IMR-90 (cell line): Measurements from ENCODE around the gene LRRC4C. TPM values are rescaled to one million over a fixed set of nuclear protein-coding genes. Genes with fewer than 3 reads are reported as not detected.

Source experiments
- ATAC-seq: fragments of 200-7000 bp; cut with Tn5 transposase; 2 replicates; pipeline ENCODE4 v1.9.1; 2020; ENCODE audit warnings: low read depth, mild to moderate bottlenecking, moderate library complexity
- BruUV-seq: library from RNA; stranded (reverse); fragments of 400-500 nt; replicated peaks from 2 replicates; lab custom pipeline; 2021; lab: Mats Ljungman, UMichigan
- CTCF ChIA-PET: fragments of 300-600 bp; formaldehyde crosslinking; extraction: SDS; loops from one replicate; lab custom pipeline; 2021; ENCODE audit warnings: antibody characterized with exemption; lab: Yijun Ruan, JAX
- POLR2A ChIA-PET: fragments of 300-600 bp; sonication (Branson Sonifier 250); formaldehyde crosslinking; loops from one replicate; lab custom pipeline; 2022; ENCODE audit warnings: antibody characterized with exemption; ENCODE audit not compliant: unreplicated experiment; lab: Charles Lee
- DNase-seq: peaks from one replicate; pipeline ENCODE4 v3.0.0; 2013
- H2AFZ ChIP-seq: replicated peaks from 2 replicates; pipeline ENCODE3; 2013; ENCODE audit warnings: low read length, mild to moderate bottlenecking; ENCODE audit not compliant: poor library complexity
- H2AK5ac ChIP-seq: 2 replicates; pipeline ENCODE4 v1.6.1; 2013; ENCODE audit warnings: low read depth, low read length, inconsistent platforms
- H2AK9ac ChIP-seq: replicated peaks from 2 replicates; pipeline ENCODE3; 2013; ENCODE audit warnings: mild to moderate bottlenecking, low read depth, low read length, moderate library complexity; ENCODE audit not compliant: poor library complexity
- H2BK120ac ChIP-seq: 2 replicates; pipeline ENCODE4 v1.6.1; 2013; ENCODE audit warnings: low read depth, low read length, inconsistent platforms
- H2BK15ac ChIP-seq: 3 replicates; pipeline ENCODE4 v1.6.1; 2013; ENCODE audit warnings: low read depth, low read length, inconsistent platforms
- H2BK20ac ChIP-seq: 2 replicates; pipeline ENCODE4 v1.6.1; 2013; ENCODE audit warnings: low read depth, mild to moderate bottlenecking, inconsistent platforms, low read length, moderate library complexity
- H2BK5ac ChIP-seq: 2 replicates; pipeline ENCODE4 v1.6.1; 2013; ENCODE audit warnings: mild to moderate bottlenecking, low read depth, low read length, inconsistent platforms; ENCODE audit not compliant: poor library complexity, severe bottlenecking
- H3K14ac ChIP-seq: replicated peaks from 2 replicates; pipeline ENCODE4 v1.6.1; 2013; ENCODE audit warnings: low read depth, low read length, inconsistent platforms
- H3K18ac ChIP-seq: 2 replicates; pipeline ENCODE4 v1.6.1; 2013; ENCODE audit warnings: low read depth, low read length, control low read depth
- H3K23ac ChIP-seq: 2 replicates; pipeline ENCODE4 v1.6.1; 2013; ENCODE audit warnings: low read depth, low read length, inconsistent platforms
- H3K27ac ChIP-seq: 2 replicates; pipeline ENCODE4 v1.5.1; 2013; ENCODE audit warnings: mild to moderate bottlenecking, control low read depth, low read length; ENCODE audit not compliant: insufficient read depth
- H3K27me3 ChIP-seq: 2 replicates; pipeline ENCODE4 v1.6.1; 2013; ENCODE audit warnings: low read length; ENCODE audit not compliant: control insufficient read depth, insufficient read depth
- H3K36me3 ChIP-seq: 2 replicates; pipeline ENCODE4 v1.6.1; 2013; ENCODE audit warnings: low read length, mixed read lengths; ENCODE audit not compliant: control insufficient read depth, insufficient read depth
- H3K4ac ChIP-seq: 2 replicates; pipeline ENCODE4 v1.6.1; 2013; ENCODE audit warnings: low read depth, low read length, inconsistent platforms
- H3K4me1 ChIP-seq: 2 replicates; pipeline ENCODE4 v1.6.1; 2013; ENCODE audit warnings: low read length, mixed read lengths; ENCODE audit not compliant: control insufficient read depth, insufficient read depth
- H3K4me2 ChIP-seq: 2 replicates; pipeline ENCODE4 v1.6.1; 2013; ENCODE audit warnings: low read depth, mild to moderate bottlenecking, control low read depth, low read length, moderate library complexity
- H3K4me3 ChIP-seq: 2 replicates; pipeline ENCODE4 v1.5.1; 2013; ENCODE audit warnings: low read depth, mild to moderate bottlenecking, control low read depth, low read length, moderate library complexity; ENCODE audit not compliant: insufficient read depth
- H3K56ac ChIP-seq: 2 replicates; pipeline ENCODE4 v1.6.1; 2013; ENCODE audit warnings: low read length, inconsistent platforms; ENCODE audit not compliant: insufficient read depth; ENCODE audit errors: extremely low read depth
- H3K79me1 ChIP-seq, 2 experiments: 2 replicates each; pipeline ENCODE4 v1.6.1; 2013; ENCODE audit warnings: low read length in 2 of 2, inconsistent platforms in 1 of 2, low read depth in 1 of 2
- H3K9ac ChIP-seq: 2 replicates; pipeline ENCODE4 v1.6.1; 2013; ENCODE audit warnings: low read depth, low read length, control low read depth
- H3K9me1 ChIP-seq: 2 replicates; pipeline ENCODE4 v1.6.1; 2013; ENCODE audit warnings: low read length, inconsistent platforms; ENCODE audit not compliant: insufficient read depth
- H3K9me3 ChIP-seq: 2 replicates; pipeline ENCODE4 v1.6.1; 2013; ENCODE audit warnings: low read length; ENCODE audit not compliant: control insufficient read depth, insufficient read depth
- H4K20me1 ChIP-seq: 2 replicates; pipeline ENCODE4 v1.6.1; 2013; ENCODE audit warnings: low read length, inconsistent platforms; ENCODE audit not compliant: insufficient read depth
- H4K5ac ChIP-seq: 2 replicates; pipeline ENCODE4 v1.6.1; 2013; ENCODE audit warnings: mild to moderate bottlenecking, low read depth, low read length, control low read depth
- H4K8ac ChIP-seq, 2 experiments: 2 replicates each; pipeline ENCODE4 v1.6.1; 2013; ENCODE audit warnings: low read depth in 2 of 2, low read length in 2 of 2, control low read depth in 1 of 2, inconsistent platforms in 1 of 2
- H4K91ac ChIP-seq: 2 replicates; pipeline ENCODE4 v1.6.1; 2013; ENCODE audit warnings: low read depth, low read length, inconsistent platforms; ENCODE audit not compliant: insufficient read depth
- MAFK ChIP-seq: IDR thresholded peaks from 2 replicates; pipeline ENCODE4 v1.6.1; 2012; ENCODE audit warnings: low read depth, low read length, improper control_type of control experiment
- MXI1 ChIP-seq: IDR thresholded peaks from 2 replicates; pipeline ENCODE4 v1.6.1; 2012; ENCODE audit warnings: low read depth, mild to moderate bottlenecking, low read length, moderate library complexity, borderline replicate concordance
- NFE2L2 ChIP-seq: fragments of 150-350 bp; IDR thresholded peaks from 2 replicates; pipeline ENCODE4 v1.6.1; 2016; ENCODE audit warnings: low read depth, mild to moderate bottlenecking, low read length
- RAD21 ChIP-seq: IDR thresholded peaks from 2 replicates; pipeline ENCODE4 v1.6.1; 2012; ENCODE audit warnings: low read length, improper control_type of control experiment
- WGBS, 2 experiments: methylation state at CpG; one replicate each; pipeline versions ENCODE4 v1.1.5 to v1.1.7; 2013; ENCODE audit warnings: missing lambda C conversion rate in 2 of 2; ENCODE audit not compliant: insufficient read length in 1 of 2; ENCODE audit errors: extremely low coverage in 2 of 2; 5-methylcytosine and 5-hydroxymethylcytosine counted together
- dilution Hi-C: fragments of 300-500 bp; cut with HindIII; formaldehyde crosslinking; loops from one replicate; pipeline ENCODE4 v1.14.3; 2018; ENCODE audit warnings: low sequenced_read_pairs; ENCODE audit not compliant: unreplicated experiment
- in situ Hi-C: fragments of 300-500 bp; cut with MboI; formaldehyde crosslinking; loops from 3 replicates; pipeline ENCODE4 v1.14.3; 2019; ENCODE audit warnings: low sequenced_read_pairs, inconsistent platforms, mixed read lengths
- intact Hi-C: fragments of 100-400 bp; cut with micrococcal nuclease; formaldehyde crosslinking; loops from 2 replicates; pipeline ENCODE4 v1.10.0; 2022
- polyA plus RNA-seq, 3 experiments: library from polyadenylated mRNA; depleted of rRNA; stranded (reverse); fragments of >200 nt; gene quantifications; 2 replicates each; pipeline ENCODE4 v1.2.3, GENCODE V29; 2012; ENCODE audit warnings: low replicate concordance in 1 of 3
- total RNA-seq: library from RNA; depleted of rRNA; stranded (reverse); fragments of >200 nt; gene quantifications from 2 replicates; pipeline ENCODE4 v1.2.3, GENCODE V29; 2012
- TF ChIP-seq, protein P1 (sequence below): conservative IDR thresholded peaks from 2 replicates; pipeline ENCODE4 v1.5.1; 2012; ENCODE audit warnings: mild to moderate bottlenecking, low read depth, low read length, improper control_type of control experiment

Gene LRRC4C
- total and polyA plus RNA-seq, 2 of the 4 experiments (the other 2 are of a cell fraction) = under 0.01 to 0.03 TPM

DNA sequence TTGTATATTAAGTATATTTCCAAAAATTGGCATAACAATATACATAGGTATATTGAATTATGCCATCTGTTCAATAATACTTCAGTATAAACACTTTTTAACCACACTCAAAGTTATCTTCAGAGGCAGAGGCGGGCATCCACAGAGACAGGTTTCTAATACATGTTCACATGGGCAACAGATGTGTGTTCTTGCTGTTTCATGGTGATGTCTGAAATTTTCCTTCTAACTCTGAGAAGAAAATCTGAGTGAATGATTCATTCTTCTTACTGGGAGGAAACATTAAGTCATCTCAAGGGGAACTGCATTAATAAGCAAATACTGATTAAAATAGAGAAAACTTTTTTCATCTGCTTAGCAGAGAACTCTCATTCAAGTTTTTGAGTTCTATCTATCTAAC is 1074.5 kb downstream of the LRRC4C start:
- H4K8ac ChIP-seq = no peak overlapping the region
- H3K4ac ChIP-seq = no peak overlapping the region
- no peak overlapping the region for H3K14ac ChIP-seq
- no peaks in the 10 kb centered on the region for H3K79me1 ChIP-seq
- ChIA-PET POLR2A (no interaction called here), CTCF (no interaction called here)
- no peak overlapping the region for H3K9ac ChIP-seq
- intact Hi-C loops (no loop called here), in situ Hi-C loops (no loop called here), dilution Hi-C loops (no loop called here)
- H2BK120ac ChIP-seq = no peak overlapping the region
- no peak overlapping the region for H3K27ac ChIP-seq
- DNase-seq = peak; percentile 79
- H3K4me3 ChIP-seq = no peak overlapping the region
- H4K20me1 ChIP-seq = no peaks in the 10 kb centered on the region
- H3K9me3 ChIP-seq = no peaks in the 10 kb centered on the region
- H3K18ac ChIP-seq = no peak overlapping the region
- ATAC-seq = 0 out of 2 replicates have a peak, but pooled peaks have one; percentile 17
- H3K4me1 ChIP-seq = no peaks in the 10 kb centered on the region
- no peak overlapping the region for H4K5ac ChIP-seq
- H3K56ac ChIP-seq = no peak overlapping the region
- no TSS peak for BruUV-seq
- peak; percentile 91 for TF ChIP-seq NFE2L2
- no peak for TF ChIP-seq RAD21
- TF ChIP-seq MXI1 = no peak
- TF ChIP-seq, protein P1, sequence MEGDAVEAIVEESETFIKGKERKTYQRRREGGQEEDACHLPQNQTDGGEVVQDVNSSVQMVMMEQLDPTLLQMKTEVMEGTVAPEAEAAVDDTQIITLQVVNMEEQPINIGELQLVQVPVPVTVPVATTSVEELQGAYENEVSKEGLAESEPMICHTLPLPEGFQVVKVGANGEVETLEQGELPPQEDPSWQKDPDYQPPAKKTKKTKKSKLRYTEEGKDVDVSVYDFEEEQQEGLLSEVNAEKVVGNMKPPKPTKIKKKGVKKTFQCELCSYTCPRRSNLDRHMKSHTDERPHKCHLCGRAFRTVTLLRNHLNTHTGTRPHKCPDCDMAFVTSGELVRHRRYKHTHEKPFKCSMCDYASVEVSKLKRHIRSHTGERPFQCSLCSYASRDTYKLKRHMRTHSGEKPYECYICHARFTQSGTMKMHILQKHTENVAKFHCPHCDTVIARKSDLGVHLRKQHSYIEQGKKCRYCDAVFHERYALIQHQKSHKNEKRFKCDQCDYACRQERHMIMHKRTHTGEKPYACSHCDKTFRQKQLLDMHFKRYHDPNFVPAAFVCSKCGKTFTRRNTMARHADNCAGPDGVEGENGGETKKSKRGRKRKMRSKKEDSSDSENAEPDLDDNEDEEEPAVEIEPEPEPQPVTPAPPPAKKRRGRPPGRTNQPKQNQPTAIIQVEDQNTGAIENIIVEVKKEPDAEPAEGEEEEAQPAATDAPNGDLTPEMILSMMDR = no peak
- TF ChIP-seq MAFK = peak; percentile 38; the same call in 1 of the 2 replicates
- H3K27me3 ChIP-seq = no peaks in the 10 kb centered on the region
- H3K9me1 ChIP-seq = no peaks in the 10 kb centered on the region
- H2BK20ac ChIP-seq = no peak overlapping the region
- H2AFZ ChIP-seq = no peak overlapping the region
- no peak overlapping the region for H2BK15ac ChIP-seq
- no peak overlapping the region for H4K91ac ChIP-seq
- H2AK9ac ChIP-seq = no peak overlapping the region
- no peak overlapping the region for H2AK5ac ChIP-seq
- WGBS, 2 experiments = no CpG with 5 or more reads among the region's 1 CpG
- H2BK5ac ChIP-seq = no peak overlapping the region
- H3K23ac ChIP-seq = no peak overlapping the region
- no peaks in the 10 kb centered on the region for H3K36me3 ChIP-seq
- H3K4me2 ChIP-seq = no peak overlapping the region
